CD4-positive, alpha-beta memory T cell (primary cell): ENCODE results near the gene TUBB2A. TPM values are rescaled to one million over a fixed set of nuclear protein-coding genes. Genes with fewer than 3 reads are reported as not detected.
"Not testable (repeated sequence)": the region's sequence is repeated elsewhere in the genome, so short reads cannot be mapped to it uniquely, and the experiment has no call there.

Source experiments
- CTCF ChIA-PET: fragments of 350-600 bp; sonication (Branson Sonifier 250); formaldehyde crosslinking; loops from one replicate; lab custom pipeline; 2021; ENCODE audit warnings: inconsistent platforms; ENCODE audit not compliant: partially characterized antibody; lab: Charles Lee
- POLR2A ChIA-PET: fragments of 350-600 bp; sonication (Branson Sonifier 250); formaldehyde crosslinking; loops from one replicate; lab custom pipeline; 2021; ENCODE audit not compliant: partially characterized antibody; lab: Charles Lee
- DNase-seq, 5 donors: peaks; one replicate each; pipeline versions ENCODE4 v3.0.0 to v3.0.0-alpha.2; 2020 to 2022; ENCODE audit warnings: mixed read lengths in 1 of 5
- H3K27ac ChIP-seq: one replicate; pipeline ENCODE4 v1.7.0; 2013; ENCODE audit warnings: low read depth, low read length
- H3K27me3 ChIP-seq: 2 replicates; pipeline ENCODE4 v1.7.0; 2013; ENCODE audit warnings: mild to moderate bottlenecking, low read length, moderate library complexity; ENCODE audit not compliant: insufficient read depth
- H3K36me3 ChIP-seq: 2 replicates; pipeline ENCODE4 v1.7.0; 2013; ENCODE audit warnings: mild to moderate bottlenecking, low read length, moderate library complexity; ENCODE audit not compliant: insufficient read depth
- H3K4me1 ChIP-seq: 2 replicates; pipeline ENCODE4 v1.7.0; 2013; ENCODE audit warnings: mild to moderate bottlenecking, low read length, moderate library complexity; ENCODE audit not compliant: insufficient read depth
- H3K4me3 ChIP-seq, 2 donors: one replicate each; pipeline ENCODE4 v1.7.0; 2013; ENCODE audit warnings: low read length in 2 of 2, mild to moderate bottlenecking in 1 of 2
- H3K9me3 ChIP-seq, 2 donors: one replicate each; pipeline ENCODE4 v1.7.0; 2013; ENCODE audit warnings: low read length in 2 of 2, control low read depth in 1 of 2; ENCODE audit not compliant: control insufficient read depth in 1 of 2
- H3K27ac Mint-ChIP-seq, 7 donors: one replicate each; pipeline ENCODE4 v1.8.0; 2020 to 2021; ENCODE audit warnings: mixed read lengths in 7 of 7, mild to moderate bottlenecking in 6 of 7, inconsistent platforms in 3 of 7, moderate library complexity in 3 of 7
- H3K27me3 Mint-ChIP-seq, 2 donors: one replicate each; pipeline ENCODE4 v1.8.0; 2020 to 2021; ENCODE audit warnings: mixed read lengths in 2 of 2
- H3K36me3 Mint-ChIP-seq, 2 donors: one replicate each; pipeline ENCODE4 v1.8.0; 2020 to 2021; ENCODE audit warnings: mixed read lengths in 2 of 2, inconsistent platforms in 1 of 2, mild to moderate bottlenecking in 1 of 2
- H3K4me1 Mint-ChIP-seq, 4 donors: one replicate each; pipeline ENCODE4 v1.8.0; 2020 to 2021; ENCODE audit warnings: mixed read lengths in 4 of 4, mild to moderate bottlenecking in 1 of 4
- H3K4me3 Mint-ChIP-seq, 8 donors: one replicate each; pipeline ENCODE4 v1.8.0; 2020 to 2021; ENCODE audit warnings: mixed read lengths in 8 of 8, mild to moderate bottlenecking in 7 of 8, moderate library complexity in 6 of 8, inconsistent platforms in 3 of 8
- H3K9me3 Mint-ChIP-seq, 8 donors: one replicate each; pipeline ENCODE4 v1.8.0; 2020 to 2021; ENCODE audit warnings: mixed read lengths in 8 of 8, mild to moderate bottlenecking in 5 of 8, inconsistent platforms in 3 of 8, moderate library complexity in 1 of 8
- intact Hi-C: fragments of 100-400 bp; cut with micrococcal nuclease; formaldehyde crosslinking; loops from one replicate; pipeline ENCODE4 v1.15.1; 2023
- polyA plus RNA-seq, 2 donors: library from polyadenylated mRNA; unstranded; fragments of 300-500 nt; fragmentation: Illumina TruSeq; gene quantifications; one replicate each; pipeline ENCODE4 v1.2.3, GENCODE V29; 2021
- total RNA-seq, 2 experiments: library from RNA; stranded (reverse); gene quantifications; one replicate each; pipeline ENCODE4 v1.2.3, GENCODE V29; 2021

TUBB2A gene
- total and polyA plus RNA-seq, 4 experiments from 2014 or later = 5.2 to 8.4 (median 6.3) TPM

DNA sequence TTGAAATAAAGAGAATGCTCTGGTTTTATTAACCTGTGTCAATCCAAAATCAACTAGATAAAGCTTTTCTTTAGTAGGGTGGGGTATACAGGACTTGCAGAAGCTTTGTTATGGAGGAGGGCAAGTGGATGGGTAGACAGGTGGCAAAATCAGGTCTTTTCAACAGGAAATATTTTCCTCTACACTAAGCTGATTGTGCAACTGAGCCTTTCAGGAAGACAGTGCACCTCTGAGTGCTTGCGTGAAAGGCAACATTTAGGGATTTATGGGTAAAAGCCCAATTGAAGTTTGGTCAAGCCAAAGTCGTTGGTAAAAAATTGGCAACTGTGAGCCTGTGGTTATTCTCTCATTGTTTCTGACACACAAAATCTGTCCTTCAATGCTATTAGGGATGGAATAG, 23.8 kb upstream of the TUBB2A start:
- Histone ChIP-seq H3K4me3 (no peak overlapping the region), H3K27ac (no peak overlapping the region), H3K36me3 (no peaks in the 10 kb centered on the region), H3K27me3 (no peaks in the 10 kb centered on the region), H3K4me1 (no peaks in the 10 kb centered on the region), H3K9me3 (no peaks in the 10 kb centered on the region)
- Mint-ChIP-seq H3K27me3 (peaks cover 8 to 10% of the 10 kb centered on the region in 2 donors), H3K9me3 (no peaks in the 10 kb centered on the region), H3K4me3 (no peak overlapping the region), H3K27ac (no peak overlapping the region), H3K4me1 (no peaks in the 10 kb centered on the region), H3K36me3 (no peaks in the 10 kb centered on the region)
- no peak for DNase-seq
- POLR2A ChIA-PET = no interaction called here
- CTCF ChIA-PET = no interaction called here
- intact Hi-C loops = no loop called here

DNA sequence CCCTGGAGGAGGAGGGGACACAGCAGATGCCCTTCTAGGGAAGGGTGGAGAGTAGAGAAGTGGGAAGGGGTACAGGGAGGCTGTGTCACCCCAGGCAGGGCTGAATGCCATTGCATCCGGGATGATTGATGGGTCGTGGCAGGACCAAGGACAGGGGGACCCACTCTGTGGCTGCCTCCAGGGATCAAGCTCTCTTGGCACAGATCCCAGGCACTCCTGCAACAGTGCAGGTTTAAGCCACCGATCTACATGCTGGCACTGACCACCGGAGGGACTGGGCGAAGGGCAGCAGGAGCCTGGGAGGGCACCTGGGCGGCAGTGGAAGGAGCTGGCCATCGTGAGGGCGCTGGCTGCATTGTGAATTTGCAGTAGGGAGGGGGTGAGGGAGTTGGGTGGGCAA, 22.6 kb upstream of the TUBB2A start:
- POLR2A ChIA-PET, H3K27ac ChIP-seq, H3K9me3 ChIP-seq, H3K4me1 ChIP-seq, H3K27me3 ChIP-seq, H3K36me3 ChIP-seq, H3K36me3 Mint-ChIP-seq, CTCF ChIA-PET, H3K9me3 Mint-ChIP-seq, H3K4me1 Mint-ChIP-seq, H3K4me3 ChIP-seq, DNase-seq: not testable (repeated sequence)
- peaks cover 5 to 10% of the 10 kb centered on the region in 2 donors for H3K27me3 Mint-ChIP-seq
- intact Hi-C loops = loop anchor here (1.0 kb wide), 1 partner anchor 24 kb away; no protein-coding TSS in a partner anchor
- H3K4me3 Mint-ChIP-seq = peak overlapping the region in 7 of 8 donors; percentile 20 to 77 (median 74)
- peak overlapping the region in 2 of 7 donors; percentile 73 to 84 for H3K27ac Mint-ChIP-seq

DNA sequence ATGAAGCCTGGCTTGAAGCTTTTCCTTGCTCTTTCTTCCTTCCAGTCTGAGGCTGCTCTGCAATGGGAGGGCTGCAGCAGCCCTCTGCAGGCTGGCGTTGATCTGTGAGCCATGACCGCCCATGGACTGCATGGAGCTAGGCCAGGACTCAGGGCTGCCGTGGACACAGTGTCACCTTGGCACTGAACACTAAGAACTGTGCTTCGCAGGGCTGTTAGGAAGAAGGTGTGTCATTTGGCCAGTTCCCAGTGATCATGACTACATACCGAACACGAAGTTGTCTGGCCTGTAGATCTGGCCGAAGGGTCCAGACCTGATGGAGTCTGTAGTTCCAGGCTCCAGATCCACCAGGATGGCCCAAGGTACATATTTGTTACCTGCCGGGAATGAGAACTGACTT, 21.3 kb upstream of the TUBB2A start:
- CTCF ChIA-PET, H3K4me1 ChIP-seq, H3K4me3 Mint-ChIP-seq, H3K27ac Mint-ChIP-seq, H3K27me3 Mint-ChIP-seq, DNase-seq, H3K36me3 Mint-ChIP-seq, H3K27me3 ChIP-seq, H3K27ac ChIP-seq, H3K9me3 ChIP-seq, H3K4me1 Mint-ChIP-seq, POLR2A ChIA-PET, intact Hi-C loops, H3K4me3 ChIP-seq, H3K36me3 ChIP-seq, H3K9me3 Mint-ChIP-seq: not testable (repeated sequence)

GRCh38 chr6:3176562-3177355, 19.4 kb upstream of the TUBB2A start:
- peak in 1 of 5 donors; percentile 66 for DNase-seq
- H3K27ac ChIP-seq = no peak overlapping the region
- ChIA-PET CTCF (interaction anchor here (1.1 to 1.2 kb wide), 2 partner anchors 29 to 76 kb away, joined by 3 read pairs; no protein-coding TSS in a partner anchor), POLR2A (no interaction called here)
- no peaks in the 10 kb centered on the region for H3K9me3 ChIP-seq
- Mint-ChIP-seq H3K4me1 (no peaks in the 10 kb centered on the region), H3K36me3 (no peaks in the 10 kb centered on the region), H3K27ac (no peak overlapping the region), H3K4me3 (no peak overlapping the region), H3K27me3 (peaks cover 3 to 6% of the 10 kb centered on the region in 2 donors), H3K9me3 (no peaks in the 10 kb centered on the region)
- no peaks in the 10 kb centered on the region for H3K36me3 ChIP-seq
- H3K4me3 ChIP-seq = no peak overlapping the region
- H3K4me1 ChIP-seq = no peaks in the 10 kb centered on the region
- intact Hi-C loops = no loop called here
- no peaks in the 10 kb centered on the region for H3K27me3 ChIP-seq

DNA sequence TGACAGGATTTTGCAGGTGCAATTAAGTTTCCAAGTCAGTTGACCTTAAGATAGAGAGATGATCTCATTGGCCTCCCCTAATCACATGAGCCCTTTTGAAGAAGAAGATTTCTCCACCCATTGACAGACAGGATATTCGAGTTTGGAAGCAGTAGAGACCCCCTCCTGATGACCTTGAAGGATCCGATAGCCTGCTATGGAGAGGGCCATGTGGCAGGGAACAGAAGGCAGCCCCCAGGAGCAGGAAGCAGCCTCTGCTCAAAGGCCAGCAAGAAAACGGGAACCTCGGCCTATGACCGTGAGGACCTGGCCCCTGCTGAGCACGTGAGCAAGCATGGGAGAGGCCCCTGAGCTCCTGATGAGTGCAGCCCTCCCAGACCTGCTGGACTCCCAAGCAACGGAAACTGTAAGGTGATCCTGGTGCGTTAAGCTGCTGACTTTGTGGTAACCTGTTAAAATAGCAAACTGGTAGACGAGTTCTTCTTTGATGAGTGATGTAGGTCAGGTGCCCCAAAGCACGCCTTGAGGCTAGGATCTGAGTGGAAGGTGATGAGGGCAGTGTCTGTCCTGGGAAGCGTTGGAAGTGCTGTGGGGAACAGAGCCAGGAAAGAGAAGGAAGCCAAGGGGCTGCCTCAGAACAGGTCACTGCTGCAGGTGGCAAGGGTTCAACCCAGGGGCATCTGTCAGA, 18.5 kb upstream of the TUBB2A start:
- Mint-ChIP-seq H3K4me1 (no peaks in the 10 kb centered on the region), H3K27ac (peak overlapping the region in 1 of 7 donors; percentile 70), H3K27me3 (peaks cover 1 to 6% of the 10 kb centered on the region in 2 donors), H3K9me3 (no peaks in the 10 kb centered on the region), H3K4me3 (no peak overlapping the region), H3K36me3 (no peaks in the 10 kb centered on the region)
- intact Hi-C loops = no loop called here
- Histone ChIP-seq H3K4me1 (no peaks in the 10 kb centered on the region), H3K27ac (no peak overlapping the region), H3K27me3 (no peaks in the 10 kb centered on the region), H3K9me3 (no peaks in the 10 kb centered on the region), H3K4me3 (no peak overlapping the region), H3K36me3 (no peaks in the 10 kb centered on the region)
- ChIA-PET CTCF (interaction anchor here (1.1 to 1.2 kb wide), 2 partner anchors 28 to 77 kb away, joined by 3 read pairs; no protein-coding TSS in a partner anchor), POLR2A (no interaction called here)
- DNase-seq = no peak

DNA sequence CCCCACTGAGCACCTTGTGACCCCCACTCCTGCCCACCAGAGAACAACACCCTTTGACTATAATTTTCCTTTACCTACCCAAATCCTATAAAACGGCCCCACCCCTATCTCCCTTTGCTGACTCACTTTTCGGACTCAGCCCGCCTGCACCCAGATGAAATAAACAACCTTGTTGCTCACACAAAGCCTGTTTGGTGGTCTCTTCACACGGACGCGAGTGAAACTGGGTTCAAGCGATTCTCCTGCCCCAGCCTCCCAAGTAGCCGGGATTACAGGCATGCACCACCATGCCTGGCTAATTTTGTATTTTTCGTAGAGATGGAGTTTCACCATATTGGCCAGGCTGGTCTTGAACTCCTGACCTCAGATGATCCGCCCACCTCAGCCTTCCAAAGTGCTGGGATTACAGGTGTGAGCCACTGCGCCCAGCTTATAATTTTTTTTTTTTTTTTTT, 16.3 kb upstream of the TUBB2A start:
- H3K4me3 Mint-ChIP-seq, H3K27ac Mint-ChIP-seq, H3K36me3 Mint-ChIP-seq, POLR2A ChIA-PET, H3K27me3 ChIP-seq, intact Hi-C loops, H3K36me3 ChIP-seq, H3K4me1 Mint-ChIP-seq, H3K27me3 Mint-ChIP-seq, H3K27ac ChIP-seq, H3K9me3 Mint-ChIP-seq, DNase-seq, H3K4me1 ChIP-seq, H3K9me3 ChIP-seq, H3K4me3 ChIP-seq: not testable (repeated sequence)
- CTCF ChIA-PET = interaction anchor here (0.9 to 1.2 kb wide), 2 partner anchors 11 to 16 kb away, joined by 3 to 4 read pairs; partner anchors contain the start of gene TUBB2A

GRCh38 chr6:3172789-3173188, 15.4 kb upstream of the TUBB2A start:
- H3K4me3 Mint-ChIP-seq, H3K27ac Mint-ChIP-seq, H3K36me3 ChIP-seq, H3K4me3 ChIP-seq, H3K36me3 Mint-ChIP-seq, H3K4me1 ChIP-seq, H3K9me3 ChIP-seq, H3K27me3 Mint-ChIP-seq, H3K9me3 Mint-ChIP-seq, CTCF ChIA-PET, H3K27ac ChIP-seq, DNase-seq, H3K27me3 ChIP-seq, H3K4me1 Mint-ChIP-seq, POLR2A ChIA-PET, intact Hi-C loops: not testable (repeated sequence)
